H1 (cell line): ENCODE results near the gene GGT5. TPM values are rescaled to one million over a fixed set of nuclear protein-coding genes. Genes with fewer than 3 reads are reported as not detected.

Experiments used
- CBX8 ChIP-seq: fragments of 300-800, 300-1000 bp; sonication (generic); IDR thresholded peaks from 2 replicates; pipeline ENCODE4 v1.7.1; 2016; ENCODE audit warnings: low read depth, low read length, borderline replicate concordance
- GABPA ChIP-seq: IDR thresholded peaks from 2 replicates; pipeline ENCODE4 v1.6.1; 2011; ENCODE audit warnings: mild to moderate bottlenecking, low read length, moderate library complexity, borderline replicate concordance; ENCODE audit not compliant: insufficient read depth
- KDM5A ChIP-seq: fragments of 200-600 bp; IDR thresholded peaks from 2 replicates; pipeline ENCODE4 v1.7.1; 2012; ENCODE audit warnings: mild to moderate bottlenecking, low read length, inconsistent platforms, mixed read lengths
- RBBP5 ChIP-seq: IDR thresholded peaks from 2 replicates; pipeline ENCODE4 v1.7.1; 2012; ENCODE audit warnings: low read depth, mild to moderate bottlenecking, inconsistent platforms, low read length, moderate library complexity, borderline replicate concordance
- RNF2 ChIP-seq: fragments of 200-900, 300-1000 bp; sonication (generic); IDR thresholded peaks from 2 replicates; pipeline ENCODE4 v1.7.1; 2016; ENCODE audit warnings: borderline replicate concordance, low read depth, mild to moderate bottlenecking, antibody characterized with exemption, low read length; ENCODE audit not compliant: poor library complexity, severe bottlenecking; ENCODE audit errors: missing control alignments
- RXRA ChIP-seq: IDR thresholded peaks from 2 replicates; pipeline ENCODE4 v1.6.1; 2011; ENCODE audit warnings: low read depth, mild to moderate bottlenecking, low read length, moderate library complexity; ENCODE audit not compliant: insufficient read depth
- SIN3A ChIP-seq, 2 experiments: IDR thresholded peaks in 1 of 2; conservative IDR thresholded peaks in 1 of 2; 2 replicates each; pipeline ENCODE4 v1.6.1; 2011 to 2012; ENCODE audit warnings: low read length in 2 of 2, improper control_type of control experiment in 1 of 2, low read depth in 1 of 2, mild to moderate bottlenecking in 1 of 2
- SUZ12 ChIP-seq: fragments of 200-600 bp; sonication (generic); IDR thresholded peaks from 2 replicates; pipeline ENCODE4 v1.6.1; 2012; ENCODE audit warnings: mild to moderate bottlenecking, inconsistent platforms, low read length, moderate library complexity, mixed read lengths
- TBP ChIP-seq: IDR thresholded peaks from 2 replicates; pipeline ENCODE4 v1.6.1; 2011; ENCODE audit warnings: low read depth, low read length, improper control_type of control experiment
- polyA plus RNA-seq, 7 experiments: library from polyadenylated mRNA; depleted of rRNA in 3 of 7; stranded (reverse) in 5 of 7; unstranded in 2 of 7; fragments of >200 nt in 5 of 7; fragments of 200-250 nt in 2 of 7; gene quantifications; 1 replicate in 5 of 7; 2 replicates in 1 of 7; 4 replicates in 1 of 7; pipeline versions ENCODE4 v1.2.1 to v1.2.3, GENCODE V29; 2011 to 2013; ENCODE audit warnings: missing spikeins in 2 of 7, mixed read lengths in 2 of 7
- total RNA-seq: library from RNA; stranded (reverse); fragmentation: NEBNext Ultra II Directional; extraction: Animal tissue kit (Norgen Biotek cat#: 25700); gene quantifications from 2 replicates; pipeline ENCODE4 v1.2.1, GENCODE V29; 2021
- TF ChIP-seq, protein P1 (sequence below): fragments of 300-600 bp; sonication (generic); IDR thresholded peaks from 2 replicates; pipeline ENCODE4 v1.7.1; 2012; ENCODE audit warnings: low read length, moderate library complexity, mild to moderate bottlenecking, inconsistent platforms; ENCODE audit not compliant: insufficient replicate concordance
- TF ChIP-seq, protein P2 (sequence below): IDR thresholded peaks from 2 replicates; pipeline ENCODE4 v1.6.1; 2012; ENCODE audit warnings: inconsistent platforms

The GGT5 gene
- total and polyA plus RNA-seq, 2 of the 8 experiments (the other 6 are each of a cell fraction or from before 2014, with no cell fraction given): 0.05 TPM; not detected in 1

DNA sequence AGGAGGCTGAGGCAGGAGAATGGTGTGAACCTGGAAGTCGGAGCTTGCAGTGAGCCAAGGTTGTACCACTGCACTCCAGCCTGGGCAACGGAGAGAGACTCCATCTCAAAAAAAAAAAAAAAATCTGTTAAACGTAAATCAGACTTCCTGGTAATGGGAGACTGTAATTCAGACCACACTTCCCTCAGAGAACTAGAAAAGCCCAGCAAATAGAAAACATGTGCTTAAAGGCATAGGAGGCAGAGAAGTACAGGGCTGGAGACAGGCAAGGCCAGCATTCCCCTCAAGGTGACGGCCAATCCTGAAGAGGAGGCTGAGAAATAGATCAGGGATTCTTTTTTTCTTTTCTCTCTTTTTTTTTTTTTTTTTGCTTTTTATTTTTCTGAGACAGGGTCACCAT, 8.2 kb downstream of the GGT5 start (continued):
- TF ChIP-seq, protein P1, sequence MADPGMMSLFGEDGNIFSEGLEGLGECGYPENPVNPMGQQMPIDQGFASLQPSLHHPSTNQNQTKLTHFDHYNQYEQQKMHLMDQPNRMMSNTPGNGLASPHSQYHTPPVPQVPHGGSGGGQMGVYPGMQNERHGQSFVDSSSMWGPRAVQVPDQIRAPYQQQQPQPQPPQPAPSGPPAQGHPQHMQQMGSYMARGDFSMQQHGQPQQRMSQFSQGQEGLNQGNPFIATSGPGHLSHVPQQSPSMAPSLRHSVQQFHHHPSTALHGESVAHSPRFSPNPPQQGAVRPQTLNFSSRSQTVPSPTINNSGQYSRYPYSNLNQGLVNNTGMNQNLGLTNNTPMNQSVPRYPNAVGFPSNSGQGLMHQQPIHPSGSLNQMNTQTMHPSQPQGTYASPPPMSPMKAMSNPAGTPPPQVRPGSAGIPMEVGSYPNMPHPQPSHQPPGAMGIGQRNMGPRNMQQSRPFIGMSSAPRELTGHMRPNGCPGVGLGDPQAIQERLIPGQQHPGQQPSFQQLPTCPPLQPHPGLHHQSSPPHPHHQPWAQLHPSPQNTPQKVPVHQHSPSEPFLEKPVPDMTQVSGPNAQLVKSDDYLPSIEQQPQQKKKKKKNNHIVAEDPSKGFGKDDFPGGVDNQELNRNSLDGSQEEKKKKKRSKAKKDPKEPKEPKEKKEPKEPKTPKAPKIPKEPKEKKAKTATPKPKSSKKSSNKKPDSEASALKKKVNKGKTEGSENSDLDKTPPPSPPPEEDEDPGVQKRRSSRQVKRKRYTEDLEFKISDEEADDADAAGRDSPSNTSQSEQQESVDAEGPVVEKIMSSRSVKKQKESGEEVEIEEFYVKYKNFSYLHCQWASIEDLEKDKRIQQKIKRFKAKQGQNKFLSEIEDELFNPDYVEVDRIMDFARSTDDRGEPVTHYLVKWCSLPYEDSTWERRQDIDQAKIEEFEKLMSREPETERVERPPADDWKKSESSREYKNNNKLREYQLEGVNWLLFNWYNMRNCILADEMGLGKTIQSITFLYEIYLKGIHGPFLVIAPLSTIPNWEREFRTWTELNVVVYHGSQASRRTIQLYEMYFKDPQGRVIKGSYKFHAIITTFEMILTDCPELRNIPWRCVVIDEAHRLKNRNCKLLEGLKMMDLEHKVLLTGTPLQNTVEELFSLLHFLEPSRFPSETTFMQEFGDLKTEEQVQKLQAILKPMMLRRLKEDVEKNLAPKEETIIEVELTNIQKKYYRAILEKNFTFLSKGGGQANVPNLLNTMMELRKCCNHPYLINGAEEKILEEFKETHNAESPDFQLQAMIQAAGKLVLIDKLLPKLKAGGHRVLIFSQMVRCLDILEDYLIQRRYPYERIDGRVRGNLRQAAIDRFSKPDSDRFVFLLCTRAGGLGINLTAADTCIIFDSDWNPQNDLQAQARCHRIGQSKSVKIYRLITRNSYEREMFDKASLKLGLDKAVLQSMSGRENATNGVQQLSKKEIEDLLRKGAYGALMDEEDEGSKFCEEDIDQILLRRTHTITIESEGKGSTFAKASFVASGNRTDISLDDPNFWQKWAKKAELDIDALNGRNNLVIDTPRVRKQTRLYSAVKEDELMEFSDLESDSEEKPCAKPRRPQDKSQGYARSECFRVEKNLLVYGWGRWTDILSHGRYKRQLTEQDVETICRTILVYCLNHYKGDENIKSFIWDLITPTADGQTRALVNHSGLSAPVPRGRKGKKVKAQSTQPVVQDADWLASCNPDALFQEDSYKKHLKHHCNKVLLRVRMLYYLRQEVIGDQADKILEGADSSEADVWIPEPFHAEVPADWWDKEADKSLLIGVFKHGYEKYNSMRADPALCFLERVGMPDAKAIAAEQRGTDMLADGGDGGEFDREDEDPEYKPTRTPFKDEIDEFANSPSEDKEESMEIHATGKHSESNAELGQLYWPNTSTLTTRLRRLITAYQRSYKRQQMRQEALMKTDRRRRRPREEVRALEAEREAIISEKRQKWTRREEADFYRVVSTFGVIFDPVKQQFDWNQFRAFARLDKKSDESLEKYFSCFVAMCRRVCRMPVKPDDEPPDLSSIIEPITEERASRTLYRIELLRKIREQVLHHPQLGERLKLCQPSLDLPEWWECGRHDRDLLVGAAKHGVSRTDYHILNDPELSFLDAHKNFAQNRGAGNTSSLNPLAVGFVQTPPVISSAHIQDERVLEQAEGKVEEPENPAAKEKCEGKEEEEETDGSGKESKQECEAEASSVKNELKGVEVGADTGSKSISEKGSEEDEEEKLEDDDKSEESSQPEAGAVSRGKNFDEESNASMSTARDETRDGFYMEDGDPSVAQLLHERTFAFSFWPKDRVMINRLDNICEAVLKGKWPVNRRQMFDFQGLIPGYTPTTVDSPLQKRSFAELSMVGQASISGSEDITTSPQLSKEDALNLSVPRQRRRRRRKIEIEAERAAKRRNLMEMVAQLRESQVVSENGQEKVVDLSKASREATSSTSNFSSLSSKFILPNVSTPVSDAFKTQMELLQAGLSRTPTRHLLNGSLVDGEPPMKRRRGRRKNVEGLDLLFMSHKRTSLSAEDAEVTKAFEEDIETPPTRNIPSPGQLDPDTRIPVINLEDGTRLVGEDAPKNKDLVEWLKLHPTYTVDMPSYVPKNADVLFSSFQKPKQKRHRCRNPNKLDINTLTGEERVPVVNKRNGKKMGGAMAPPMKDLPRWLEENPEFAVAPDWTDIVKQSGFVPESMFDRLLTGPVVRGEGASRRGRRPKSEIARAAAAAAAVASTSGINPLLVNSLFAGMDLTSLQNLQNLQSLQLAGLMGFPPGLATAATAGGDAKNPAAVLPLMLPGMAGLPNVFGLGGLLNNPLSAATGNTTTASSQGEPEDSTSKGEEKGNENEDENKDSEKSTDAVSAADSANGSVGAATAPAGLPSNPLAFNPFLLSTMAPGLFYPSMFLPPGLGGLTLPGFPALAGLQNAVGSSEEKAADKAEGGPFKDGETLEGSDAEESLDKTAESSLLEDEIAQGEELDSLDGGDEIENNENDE: no peak
- TF ChIP-seq CBX8 (no peak), RXRA (no peak), TBP (no peak), SUZ12 (no peak), GABPA (no peak), RBBP5 (no peak), RNF2 (no peak), KDM5A (no peak), SIN3A (conservative IDR thresholded peaks at IDR 0.05 in 1 of 2, IDR thresholded peaks at IDR 0.05 in 1 of 2; ENCODE audit: low read depth in 1 of 2, low read length in 2 of 2) (no peak)
- TF ChIP-seq, protein P2, sequence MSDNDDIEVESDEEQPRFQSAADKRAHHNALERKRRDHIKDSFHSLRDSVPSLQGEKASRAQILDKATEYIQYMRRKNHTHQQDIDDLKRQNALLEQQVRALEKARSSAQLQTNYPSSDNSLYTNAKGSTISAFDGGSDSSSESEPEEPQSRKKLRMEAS: no peak
- TF ChIP-seq, all 59 proteins: peak for 0
